ENCODE data around the gene AEBP2.

DNA sequence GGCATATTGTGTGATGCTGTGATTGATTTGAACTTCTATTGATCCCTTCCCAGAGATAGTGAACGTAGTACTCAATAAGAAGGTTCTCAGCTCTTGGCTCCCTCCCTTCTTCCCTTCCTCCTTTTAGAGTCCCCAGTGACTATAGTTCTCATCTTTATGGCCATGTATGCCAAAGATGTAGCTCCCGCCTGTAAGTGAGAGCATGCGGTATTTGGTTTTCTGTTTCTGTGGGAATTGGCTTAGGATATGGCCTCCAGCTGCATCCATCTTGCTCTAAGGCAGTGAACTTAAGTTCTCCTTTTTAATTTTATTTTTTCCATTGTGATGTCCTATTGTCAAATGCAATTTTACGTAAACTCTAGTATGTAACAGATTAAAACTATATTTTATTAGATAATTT lies 109.5 kb downstream of the AEBP2 start:
- no peak for TF ChIP-seq POLR2A (IDR thresholded peaks at IDR 0.05)
- TF ChIP-seq, protein P1, sequence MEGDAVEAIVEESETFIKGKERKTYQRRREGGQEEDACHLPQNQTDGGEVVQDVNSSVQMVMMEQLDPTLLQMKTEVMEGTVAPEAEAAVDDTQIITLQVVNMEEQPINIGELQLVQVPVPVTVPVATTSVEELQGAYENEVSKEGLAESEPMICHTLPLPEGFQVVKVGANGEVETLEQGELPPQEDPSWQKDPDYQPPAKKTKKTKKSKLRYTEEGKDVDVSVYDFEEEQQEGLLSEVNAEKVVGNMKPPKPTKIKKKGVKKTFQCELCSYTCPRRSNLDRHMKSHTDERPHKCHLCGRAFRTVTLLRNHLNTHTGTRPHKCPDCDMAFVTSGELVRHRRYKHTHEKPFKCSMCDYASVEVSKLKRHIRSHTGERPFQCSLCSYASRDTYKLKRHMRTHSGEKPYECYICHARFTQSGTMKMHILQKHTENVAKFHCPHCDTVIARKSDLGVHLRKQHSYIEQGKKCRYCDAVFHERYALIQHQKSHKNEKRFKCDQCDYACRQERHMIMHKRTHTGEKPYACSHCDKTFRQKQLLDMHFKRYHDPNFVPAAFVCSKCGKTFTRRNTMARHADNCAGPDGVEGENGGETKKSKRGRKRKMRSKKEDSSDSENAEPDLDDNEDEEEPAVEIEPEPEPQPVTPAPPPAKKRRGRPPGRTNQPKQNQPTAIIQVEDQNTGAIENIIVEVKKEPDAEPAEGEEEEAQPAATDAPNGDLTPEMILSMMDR (IDR thresholded peaks at IDR 0.05) = no peak

Measured in body of pancreas (tissue), 4 donors.